MM.1S (cell line): ENCODE results near the gene CALHM3.

Source experiments
- DNase-seq: peaks from one replicate; pipeline ENCODE4 v3.0.0-alpha.2; 2015
- H2AFZ ChIP-seq: fragments of 300-600 bp; sonication (generic); 2 replicates; pipeline ENCODE4 v1.6.0; 2016; ENCODE audit warnings: antibody characterized with exemption, low read length
- H3F3A ChIP-seq: fragments of 300-600 bp; sonication (generic); 2 replicates; pipeline ENCODE4 v1.6.1; 2016; ENCODE audit warnings: mild to moderate bottlenecking, antibody characterized with exemption, low read length, moderate library complexity, mixed read lengths; ENCODE audit not compliant: insufficient read depth
- H3K27ac ChIP-seq: fragments of 300-600 bp; sonication (generic); 2 replicates; pipeline ENCODE4 v1.5.1; 2016; ENCODE audit warnings: mild to moderate bottlenecking, low read length
- H3K27me3 ChIP-seq: fragments of 300-600 bp; sonication (generic); replicated peaks from 2 replicates; pipeline ENCODE4 v1.6.0; 2016; ENCODE audit warnings: low read length; ENCODE audit not compliant: insufficient read depth
- H3K36me3 ChIP-seq: fragments of 300-600 bp; sonication (generic); replicated peaks from 2 replicates; pipeline ENCODE4 v1.6.1; 2016; ENCODE audit warnings: mild to moderate bottlenecking, low read length, mixed read lengths; ENCODE audit not compliant: insufficient read depth
- H3K4me1 ChIP-seq: fragments of 300-600 bp; sonication (generic); 2 replicates; pipeline ENCODE4 v1.6.1; 2016; ENCODE audit warnings: low read length, mixed read lengths
- H3K4me2 ChIP-seq: fragments of 300-600 bp; sonication (generic); 2 replicates; pipeline ENCODE4 v1.6.0; 2016; ENCODE audit warnings: low read depth, low read length
- H3K4me3 ChIP-seq: fragments of 300-600 bp; sonication (generic); 2 replicates; pipeline ENCODE4 v1.5.1; 2016; ENCODE audit warnings: low read length, mixed read lengths
- H3K79me2 ChIP-seq: fragments of 300-600 bp; sonication (generic); 2 replicates; pipeline ENCODE4 v1.6.1; 2016; ENCODE audit warnings: mixed run types, low read length, mixed read lengths
- H3K9ac ChIP-seq: fragments of 300-600 bp; sonication (generic); 2 replicates; pipeline ENCODE4 v1.6.1; 2016; ENCODE audit warnings: low read length, mixed read lengths
- H3K9me2 ChIP-seq: fragments of 300-600 bp; sonication (generic); replicated peaks from 2 replicates; pipeline ENCODE4 v1.6.1; 2016; ENCODE audit warnings: mild to moderate bottlenecking, low read length, mixed read lengths; ENCODE audit not compliant: insufficient read depth
- H3K9me3 ChIP-seq: fragments of 300-600 bp; sonication (generic); replicated peaks from 2 replicates; pipeline ENCODE4 v1.6.1; 2016; ENCODE audit warnings: mild to moderate bottlenecking, low read length, mixed read lengths; ENCODE audit not compliant: insufficient read depth
- H4K20me1 ChIP-seq: fragments of 300-600 bp; sonication (generic); 2 replicates; pipeline ENCODE4 v1.6.1; 2016; ENCODE audit warnings: mild to moderate bottlenecking, low read length, moderate library complexity, mixed read lengths; ENCODE audit not compliant: insufficient read depth
- EZH2 ChIP-seq: fragments of 300-600 bp; sonication (generic); optimal IDR thresholded peaks from 2 replicates; pipeline ENCODE3; 2017; ENCODE audit warnings: low read depth, mild to moderate bottlenecking, antibody characterized with exemption, low read length, mixed read lengths
- EZH2phosphoT487 ChIP-seq: fragments of 300-600 bp; sonication (generic); IDR thresholded peaks from 2 replicates; pipeline ENCODE4 v1.6.1; 2018; ENCODE audit warnings: antibody characterized with exemption, low read length
- TF ChIP-seq, protein P1 (sequence below): fragments of 300-600 bp; sonication (generic); IDR thresholded peaks from 2 replicates; pipeline ENCODE4 v1.5.1; 2016; ENCODE audit warnings: antibody characterized with exemption, low read length, mixed read lengths

The CALHM3 gene

DNA sequence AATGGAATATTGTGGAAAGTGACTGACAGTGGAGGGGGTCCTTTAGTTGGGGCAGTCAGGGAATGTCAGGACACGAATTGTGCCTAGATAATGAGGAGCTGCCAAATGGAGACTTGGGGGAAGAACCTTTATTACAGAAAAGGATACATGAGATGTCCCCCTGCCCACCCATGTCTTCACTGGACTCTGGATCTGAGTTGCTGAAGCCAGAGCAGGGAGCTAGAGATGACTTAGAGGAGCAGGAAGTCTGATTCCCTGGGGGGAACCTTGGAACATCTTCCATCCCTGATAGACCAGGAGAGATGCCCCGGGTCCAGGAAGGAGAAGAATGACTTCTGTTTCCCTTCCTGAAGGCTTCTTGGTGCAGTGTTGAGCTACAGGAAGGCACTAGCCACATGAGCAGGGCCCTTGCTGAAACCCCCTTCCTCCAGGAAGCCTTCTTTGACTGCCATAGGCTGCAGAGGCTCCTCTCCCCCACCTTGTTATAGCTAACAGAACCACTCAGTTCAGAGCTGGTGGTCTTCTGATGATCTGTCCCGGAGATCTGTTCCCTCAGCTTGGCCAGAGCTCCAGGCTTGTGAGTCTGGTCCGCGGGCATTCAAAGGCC is 13.7 kb upstream of the CALHM3 start:
- Histone ChIP-seq H3K9me2 (no peaks in the 10 kb centered on the region), H3K4me2 (peak overlapping the region; percentile 87), H3K36me3 (no peaks in the 10 kb centered on the region), H3K9me3 (no peaks in the 10 kb centered on the region), H3K9ac (peak overlapping the region; percentile 92), H3K27me3 (no peaks in the 10 kb centered on the region), H3K27ac (no peak overlapping the region), H3K79me2 (peaks cover 18% of the 10 kb centered on the region; the same call in 1 of the 2 replicates), H3K4me3 (peak overlapping the region; percentile 72; the same call in 1 of the 2 replicates), H2AFZ (no peak overlapping the region), H4K20me1 (no peaks in the 10 kb centered on the region), H3K4me1 (peaks cover 42% of the 10 kb centered on the region), H3F3A (peaks cover 28% of the 10 kb centered on the region)
- TF ChIP-seq EZH2 (no peak), EZH2phosphoT487 (no peak)
- TF ChIP-seq, protein P1, sequence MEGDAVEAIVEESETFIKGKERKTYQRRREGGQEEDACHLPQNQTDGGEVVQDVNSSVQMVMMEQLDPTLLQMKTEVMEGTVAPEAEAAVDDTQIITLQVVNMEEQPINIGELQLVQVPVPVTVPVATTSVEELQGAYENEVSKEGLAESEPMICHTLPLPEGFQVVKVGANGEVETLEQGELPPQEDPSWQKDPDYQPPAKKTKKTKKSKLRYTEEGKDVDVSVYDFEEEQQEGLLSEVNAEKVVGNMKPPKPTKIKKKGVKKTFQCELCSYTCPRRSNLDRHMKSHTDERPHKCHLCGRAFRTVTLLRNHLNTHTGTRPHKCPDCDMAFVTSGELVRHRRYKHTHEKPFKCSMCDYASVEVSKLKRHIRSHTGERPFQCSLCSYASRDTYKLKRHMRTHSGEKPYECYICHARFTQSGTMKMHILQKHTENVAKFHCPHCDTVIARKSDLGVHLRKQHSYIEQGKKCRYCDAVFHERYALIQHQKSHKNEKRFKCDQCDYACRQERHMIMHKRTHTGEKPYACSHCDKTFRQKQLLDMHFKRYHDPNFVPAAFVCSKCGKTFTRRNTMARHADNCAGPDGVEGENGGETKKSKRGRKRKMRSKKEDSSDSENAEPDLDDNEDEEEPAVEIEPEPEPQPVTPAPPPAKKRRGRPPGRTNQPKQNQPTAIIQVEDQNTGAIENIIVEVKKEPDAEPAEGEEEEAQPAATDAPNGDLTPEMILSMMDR = no peak
- DNase-seq = no peak

- H4K20me1 ChIP-seq = no peaks in the 10 kb centered on the region
- peaks cover 25% of the 10 kb centered on the region for H3F3A ChIP-seq
- H2AFZ ChIP-seq = no peak overlapping the region
These were observed 12.8 kb upstream of the CALHM3 start for GRCh38 chr10:103491729-103492364.

GRCh38 chr10:103490986-103491314 is 11.9 kb upstream of the CALHM3 start:
- Histone ChIP-seq H3K27ac (peak overlapping the region; percentile 85), H4K20me1 (no peaks in the 10 kb centered on the region), H2AFZ (no peak overlapping the region), H3K4me1 (peaks cover 40% of the 10 kb centered on the region), H3K4me3 (no peak overlapping the region), H3K27me3 (no peaks in the 10 kb centered on the region), H3K4me2 (peak overlapping the region; percentile 67), H3K9me3 (no peaks in the 10 kb centered on the region), H3K79me2 (0 out of 2 replicates have a peak, but pooled peaks cover 13% of the 10 kb centered on the region), H3K9ac (peak overlapping the region; percentile 74), H3K36me3 (no peaks in the 10 kb centered on the region), H3F3A (peaks cover 30% of the 10 kb centered on the region), H3K9me2 (no peaks in the 10 kb centered on the region)
- TF ChIP-seq EZH2phosphoT487 = no peak
- TF ChIP-seq EZH2 = no peak
- TF ChIP-seq, protein P1 = no peak
- DNase-seq = no peak

More at GRCh38 chr10:103491729-103492364, 12.8 kb upstream of the CALHM3 start:
- Histone ChIP-seq H3K9me2 (no peaks in the 10 kb centered on the region), H3K36me3 (no peaks in the 10 kb centered on the region), H3K4me1 (peaks cover 38% of the 10 kb centered on the region), H3K9me3 (no peaks in the 10 kb centered on the region), H3K4me3 (no peak overlapping the region), H3K4me2 (no peak overlapping the region), H3K79me2 (peaks cover 13% of the 10 kb centered on the region; the same call in 1 of the 2 replicates), H3K27ac (no peak overlapping the region), H3K27me3 (no peaks in the 10 kb centered on the region), H3K9ac (no peak overlapping the region)
- DNase-seq = no peak
- TF ChIP-seq, protein P1 = no peak
- TF ChIP-seq EZH2phosphoT487 (no peak), EZH2 (no peak)
